ENCODE results near the gene SUSD1. TPM values are rescaled to one million over a fixed set of nuclear protein-coding genes. Genes with fewer than 3 reads are reported as not detected.

The SUSD1 gene
- total RNA-seq, 1 experiment from 2014 or later = 7.9 TPM

DNA sequence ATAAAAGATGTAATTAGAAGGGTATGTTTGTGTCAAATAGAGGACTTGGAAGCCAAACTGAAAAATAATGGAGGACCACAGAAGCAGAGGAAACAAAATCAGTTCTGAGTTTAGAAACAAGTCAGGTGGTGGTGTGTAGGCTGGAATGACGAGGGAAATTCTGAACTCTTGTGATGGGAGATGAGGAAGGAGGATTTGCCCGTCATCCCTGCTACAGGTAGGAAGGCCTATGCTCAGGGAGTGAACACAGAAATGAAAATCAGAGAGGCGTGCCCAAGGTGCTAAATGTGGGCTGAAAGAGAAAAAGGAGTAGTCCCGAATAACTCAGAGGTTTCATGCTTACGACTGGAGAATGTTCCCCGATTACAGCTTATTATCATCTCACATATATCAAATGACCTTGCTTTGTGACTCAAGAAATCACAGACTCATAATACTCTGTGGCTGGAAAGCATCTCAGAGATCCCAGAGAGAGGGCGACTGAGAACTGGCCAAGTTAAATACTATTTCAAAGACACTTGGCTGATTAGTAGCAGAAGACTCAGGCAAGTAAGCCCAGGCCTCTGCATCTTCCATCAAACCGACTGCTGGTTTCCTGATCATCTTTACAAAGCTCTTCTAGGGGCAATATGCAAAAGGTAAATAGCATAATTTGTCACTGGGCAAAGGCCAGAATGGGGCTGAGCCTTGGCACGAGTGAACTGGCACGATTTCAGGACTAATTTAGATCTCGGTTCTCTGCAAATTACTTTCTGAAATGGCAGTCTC, 126.0 kb downstream of the SUSD1 start:
- ChIA-PET RAD21 (ENCODE audit: low non-redundant PET in 1 of 2, low total read pairs in 2 of 2, uncharacterized antibody in 2 of 2, unreplicated experiment in 2 of 2) (no interaction called here), POLR2A (interaction anchor here (1.4 kb wide), 1 partner anchor 17 kb away, joined by 3 read pairs; no protein-coding TSS in a partner anchor), CTCF (no interaction called here)
- Histone ChIP-seq H4K20me1 (ENCODE audit: insufficient read depth) (no peaks in the 10 kb centered on the region), H3K9ac (ENCODE audit: low read length) (no peak overlapping the region), H2AFZ (ENCODE audit: low read depth, low read length, poor library complexity, severe bottlenecking) (no peak overlapping the region), H3K27ac (ENCODE audit: low read depth, low read length) (no peak overlapping the region), H3K4me1 (ENCODE audit: control insufficient read depth in 1 of 2, insufficient read depth in 2 of 2, low read length in 2 of 2) (peaks cover 0 to 21% of the 10 kb centered on the region in 2 experiments; a peak in 2 of 4 replicates), H3K4me3 (replicated peaks in 1 of 2; ENCODE audit: low read depth in 1 of 2, low read length in 2 of 2) (no peak overlapping the region), H3K9me2 (ENCODE audit: insufficient read depth) (no peaks in the 10 kb centered on the region), H3K4me2 (ENCODE audit: low read length) (no peak overlapping the region), H3K36me3 (ENCODE audit: control insufficient read depth in 1 of 2, insufficient read depth in 2 of 2, low read length in 2 of 2) (no peaks in the 10 kb centered on the region), H3K9me3 (ENCODE audit: control insufficient read depth in 1 of 2, insufficient read depth in 1 of 2, low read depth in 1 of 2, low read length in 2 of 2) (peaks cover 0 to 5% of the 10 kb centered on the region in 2 experiments; a peak in 1 of 4 replicates), H3K27me3 (ENCODE audit: insufficient read depth, low read length) (no peaks in the 10 kb centered on the region), H3K79me2 (ENCODE audit: insufficient read depth, low read length) (no peaks in the 10 kb centered on the region)
- TF ChIP-seq SP1 (IDR thresholded peaks at IDR 0.05; ENCODE audit: low read depth) (no peak), ZFX (IDR thresholded peaks at IDR 0.05) (no peak), EZH2 (IDR thresholded peaks at IDR 0.05) (no peak), ZNF274 (IDR thresholded peaks at IDR 0.05; ENCODE audit: low read depth, low read length) (no peak)
- TF ChIP-seq, protein P1, sequence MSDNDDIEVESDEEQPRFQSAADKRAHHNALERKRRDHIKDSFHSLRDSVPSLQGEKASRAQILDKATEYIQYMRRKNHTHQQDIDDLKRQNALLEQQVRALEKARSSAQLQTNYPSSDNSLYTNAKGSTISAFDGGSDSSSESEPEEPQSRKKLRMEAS (IDR thresholded peaks at IDR 0.05) = no peak
- BruUV-seq (replicated peaks) = no TSS peak
- intact Hi-C loops (cut with micrococcal nuclease) = no loop called here
- DNase-seq (ENCODE audit: low read depth, low spot score) (no peak), ATAC-seq (no peak)

DNA sequence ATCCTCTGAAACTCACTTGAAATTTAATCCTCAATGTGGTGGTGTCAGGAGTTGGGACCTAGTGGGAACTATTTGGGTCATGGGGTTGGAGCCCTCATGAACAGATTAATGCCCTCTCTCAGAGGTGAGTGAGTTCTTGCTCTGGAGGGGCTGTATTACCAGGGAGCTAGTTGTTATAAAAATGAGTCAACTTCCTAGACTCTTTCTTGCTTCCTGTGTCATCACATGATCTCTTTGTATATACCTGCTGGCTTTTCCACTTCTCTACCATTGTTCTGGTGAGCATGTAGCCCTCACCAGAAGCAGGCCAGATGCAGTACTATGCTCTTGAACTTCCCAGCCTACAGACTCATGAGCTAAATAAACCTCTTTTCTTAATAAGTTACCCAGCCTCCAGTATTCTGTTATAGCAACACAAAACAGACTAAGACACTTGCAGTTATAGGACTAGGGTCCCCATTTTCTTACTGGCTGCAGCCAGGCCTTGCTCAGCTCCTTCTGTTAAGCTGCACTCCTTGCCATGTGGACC, 127.5 kb downstream of the SUSD1 start:
- H3K9ac ChIP-seq (ENCODE audit: low read length) = no peak overlapping the region
- H3K4me3 ChIP-seq (replicated peaks in 1 of 2; ENCODE audit: low read depth in 1 of 2, low read length in 2 of 2) = no peak overlapping the region
- H3K79me2 ChIP-seq (ENCODE audit: insufficient read depth, low read length) = no peaks in the 10 kb centered on the region
- no peak overlapping the region for H3K27ac ChIP-seq (ENCODE audit: low read depth, low read length)
- TF ChIP-seq ELF1 (IDR thresholded peaks at IDR 0.05; ENCODE audit: borderline replicate concordance, low read depth) (no peak), ZFX (IDR thresholded peaks at IDR 0.05) (no peak), ZBTB33 (IDR thresholded peaks at IDR 0.05; ENCODE audit: extremely low read depth, insufficient replicate concordance, low read length) (no peak), SIN3A (IDR thresholded peaks at IDR 0.05; ENCODE audit: low read depth) (no peak), FOSL1 (IDR thresholded peaks at IDR 0.05; ENCODE audit: low read depth) (no peak), EGR1 (IDR thresholded peaks at IDR 0.05; ENCODE audit: low read depth) (no peak), SRF (IDR thresholded peaks at IDR 0.05; ENCODE audit: low read depth) (no peak), RAD21 (IDR thresholded peaks at IDR 0.05; ENCODE audit: low read depth) (no peak), POLR2A (IDR thresholded peaks at IDR 0.05; ENCODE audit: borderline replicate concordance, extremely low read depth, insufficient read depth, insufficient read length) (no peak), EZH2 (IDR thresholded peaks at IDR 0.05) (no peak), POLR2AphosphoS5 (IDR thresholded peaks at IDR 0.05; ENCODE audit: low read depth, low read length) (no peak), CBX3 (IDR thresholded peaks at IDR 0.05; ENCODE audit: low read depth) (no peak), JUND (IDR thresholded peaks at IDR 0.05) (no peak)
- TF ChIP-seq, protein P2, sequence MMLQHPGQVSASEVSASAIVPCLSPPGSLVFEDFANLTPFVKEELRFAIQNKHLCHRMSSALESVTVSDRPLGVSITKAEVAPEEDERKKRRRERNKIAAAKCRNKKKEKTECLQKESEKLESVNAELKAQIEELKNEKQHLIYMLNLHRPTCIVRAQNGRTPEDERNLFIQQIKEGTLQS (IDR thresholded peaks at IDR 0.05) = no peak
- no peak overlapping the region for H2AFZ ChIP-seq (ENCODE audit: low read depth, low read length, poor library complexity, severe bottlenecking)
- no peaks in the 10 kb centered on the region for H3K9me2 ChIP-seq (ENCODE audit: insufficient read depth)
- BruUV-seq (replicated peaks) = no TSS peak
- CTCF ChIA-PET = no interaction called here
- RAD21 ChIA-PET (ENCODE audit: low non-redundant PET in 1 of 2, low total read pairs in 2 of 2, uncharacterized antibody in 2 of 2, unreplicated experiment in 2 of 2) = no interaction called here
- H3K9me3 ChIP-seq (ENCODE audit: control insufficient read depth in 1 of 2, insufficient read depth in 1 of 2, low read depth in 1 of 2, low read length in 2 of 2) = peaks cover 0 to 5% of the 10 kb centered on the region in 2 experiments; a peak in 1 of 4 replicates
- no peak overlapping the region for H3K4me2 ChIP-seq (ENCODE audit: low read length)
- H3K4me1 ChIP-seq (ENCODE audit: control insufficient read depth in 1 of 2, insufficient read depth in 2 of 2, low read length in 2 of 2) = peaks cover under 1 to 35% of the 10 kb centered on the region in 2 experiments
- no peak for DNase-seq (ENCODE audit: low read depth, low spot score)
- no peak for ATAC-seq
- H3K36me3 ChIP-seq (ENCODE audit: control insufficient read depth in 1 of 2, insufficient read depth in 2 of 2, low read length in 2 of 2) = no peaks in the 10 kb centered on the region
- no peaks in the 10 kb centered on the region for H3K27me3 ChIP-seq (ENCODE audit: insufficient read depth, low read length)
- intact Hi-C loops (cut with micrococcal nuclease) = no loop called here
- POLR2A ChIA-PET = no interaction called here
- no peaks in the 10 kb centered on the region for H4K20me1 ChIP-seq (ENCODE audit: insufficient read depth)

All from HCT116 (cell line).